HepG2 (cell line): Measurements from ENCODE around the gene ZNF585A.
"Not testable (repeated sequence)": the region's sequence is repeated elsewhere in the genome, so short reads cannot be mapped to it uniquely, and the experiment has no call there.

ENCODE experiments used
- ASH2L ChIP-seq: fragments of 300-600, 200-600 bp; sonication (generic); IDR thresholded peaks from 2 replicates; pipeline ENCODE4 v1.7.0; 2017; ENCODE audit warnings: low read depth, mild to moderate bottlenecking, moderate library complexity, mixed read lengths, low read length; ENCODE audit not compliant: insufficient read length
- CHD2 ChIP-seq: IDR thresholded peaks from 2 replicates; pipeline ENCODE4 v1.6.1; 2011; ENCODE audit warnings: low read depth, low read length, improper control_type of control experiment
- CTCF ChIP-seq: sonication (generic); formaldehyde crosslinking; IDR thresholded peaks from 2 replicates; pipeline ENCODE4 v1.5.0; 2020; ENCODE audit warnings: mild to moderate bottlenecking, missing genetic modification reagents, moderate library complexity
- IRX3 ChIP-seq: sonication (generic); formaldehyde crosslinking; IDR thresholded peaks from 2 replicates; pipeline ENCODE4 v1.8.1; 2023; ENCODE audit warnings: mild to moderate bottlenecking, low read depth, missing genetic modification reagents, borderline replicate concordance
- MAX ChIP-seq: IDR thresholded peaks from 2 replicates; pipeline ENCODE4 v1.6.1; 2012; ENCODE audit warnings: inconsistent platforms
- MTF2 ChIP-seq: sonication (generic); formaldehyde crosslinking; IDR thresholded peaks from 2 replicates; pipeline ENCODE4 v1.5.0; 2020; ENCODE audit warnings: missing genetic modification reagents, borderline replicate concordance
- PBX2 ChIP-seq: IDR thresholded peaks from 2 replicates; pipeline ENCODE4 v1.6.1; 2016; ENCODE audit warnings: control low read depth
- PLRG1 ChIP-seq: fragments of 450-650 bp; conservative IDR thresholded peaks from 2 replicates; pipeline ENCODE4 v1.6.1; 2016
- POLR2AphosphoS5 ChIP-seq: IDR thresholded peaks from 2 replicates; pipeline ENCODE4 v1.6.1; 2012; ENCODE audit warnings: low read depth, low read length
- ZFP91 ChIP-seq: sonication (generic); formaldehyde crosslinking; IDR thresholded peaks from 2 replicates; pipeline ENCODE4 v1.9.0; 2022; ENCODE audit warnings: missing genetic modification reagents, mild to moderate bottlenecking, borderline replicate concordance
- ZFYVE20 ChIP-seq: sonication (generic); formaldehyde crosslinking; IDR thresholded peaks from 2 replicates; pipeline ENCODE4 v1.8.0; 2023; ENCODE audit warnings: low read depth, mild to moderate bottlenecking, moderate library complexity, missing genetic modification reagents, borderline replicate concordance
- ZNF138 ChIP-seq: sonication (generic); formaldehyde crosslinking; IDR thresholded peaks from 2 replicates; pipeline ENCODE4 v1.5.0; 2020; ENCODE audit warnings: mild to moderate bottlenecking, low read depth, missing genetic modification reagents

- TF ChIP-seq IRX3 (CRISPR knock-in tag); MTF2 (CRISPR knock-in tag); PBX2 (CRISPR knock-in tag); ZNF138 (CRISPR knock-in tag); ASH2L; PLRG1; POLR2AphosphoS5; CTCF; CHD2; ZFP91 (CRISPR knock-in tag); MAX; ZFYVE20 (CRISPR knock-in tag): not testable (repeated sequence)
These were observed 22.8 kb upstream of the ZNF585A start for GRCh38 chr19:37195248-37195647.
